ENCODE results near the gene CSF1.
A peak's percentile ranks its signal among the peaks of the same experiment; 100 is the strongest.

Gene CSF1

DNA sequence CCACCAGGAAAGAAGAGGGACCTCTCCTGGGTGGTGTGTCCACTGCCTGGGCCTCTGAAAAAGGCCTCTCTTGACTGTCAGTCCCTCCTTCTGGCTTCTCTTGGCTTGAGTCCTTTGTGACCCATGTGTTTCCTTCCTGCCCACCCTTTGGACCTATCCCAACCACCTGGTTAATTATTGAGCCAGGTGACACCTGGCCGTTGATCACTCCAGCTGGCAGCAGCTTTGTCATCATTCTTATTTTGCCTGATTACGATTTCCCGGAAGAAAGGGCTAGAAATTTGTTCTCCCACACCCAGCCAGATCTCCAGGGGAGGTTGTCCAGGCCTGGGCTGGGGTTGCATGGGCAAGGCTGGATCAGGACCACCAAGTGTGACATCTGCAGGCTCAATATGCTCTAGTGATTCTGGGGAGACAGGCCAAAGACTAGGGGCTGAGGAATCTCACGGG lies 24.8 kb downstream of the CSF1 start:
- TF ChIP-seq SUZ12 (IDR thresholded peaks at IDR 0.05; ENCODE audit: extremely low read depth, insufficient read depth, insufficient read length): no peak
- no peak for TF ChIP-seq YY1 (IDR thresholded peaks at IDR 0.05; ENCODE audit: insufficient read depth, insufficient read length)
- TF ChIP-seq ZNF274 (IDR thresholded peaks at IDR 0.05; ENCODE audit: low read depth, low read length): no peak

DNA sequence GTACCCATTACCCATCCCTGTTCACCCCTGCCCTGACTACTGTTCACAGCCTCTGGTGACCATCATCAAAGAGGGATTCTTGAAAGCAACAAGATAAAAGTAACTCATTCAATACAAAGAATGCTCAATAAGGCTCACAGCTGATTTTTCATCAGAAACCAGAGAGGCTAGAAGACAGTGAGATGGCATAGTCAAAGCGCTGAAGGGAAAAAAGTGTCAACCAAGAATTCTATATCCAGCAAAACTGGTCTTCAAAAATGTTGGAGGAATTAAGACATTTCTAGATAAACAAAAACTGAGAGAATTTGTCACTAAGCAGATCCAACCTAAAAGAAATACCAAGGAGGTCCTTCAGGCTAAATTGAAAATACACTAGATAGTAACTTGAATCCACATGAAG lies 27.1 kb downstream of the CSF1 start:
- Histone ChIP-seq H3K36me3 (ENCODE audit: insufficient read depth, insufficient read length, low read length) (no peaks in the 10 kb centered on the region), H3K4me3 (ENCODE audit: insufficient read length, low read depth) (no peak overlapping the region), H3K27me3 (ENCODE audit: insufficient read depth, insufficient read length) (no peaks in the 10 kb centered on the region), H3K4me1 (ENCODE audit: insufficient read depth, insufficient read length) (no peaks in the 10 kb centered on the region), H3K9ac (ENCODE audit: insufficient read length, low read depth) (no peak overlapping the region), H3K9me3 (ENCODE audit: insufficient read depth, low read length) (peaks cover 18% of the 10 kb centered on the region)
- TF ChIP-seq YY1 (IDR thresholded peaks at IDR 0.05; ENCODE audit: insufficient read depth, insufficient read length): no peak
- TF ChIP-seq SUZ12 (IDR thresholded peaks at IDR 0.05; ENCODE audit: extremely low read depth, insufficient read depth, insufficient read length): no peak
- TF ChIP-seq ZNF274 (IDR thresholded peaks at IDR 0.05; ENCODE audit: low read depth, low read length): no peak
- DNase-seq (ENCODE audit: low read depth, low spot score): no peak

More for the DNA sequence above, 24.8 kb downstream of the CSF1 start:
- Histone ChIP-seq H3K27me3 (ENCODE audit: insufficient read depth, insufficient read length) (no peaks in the 10 kb centered on the region), H3K9me3 (ENCODE audit: insufficient read depth, low read length) (peaks cover 18% of the 10 kb centered on the region), H3K36me3 (ENCODE audit: insufficient read depth, insufficient read length, low read length) (peaks cover 1% of the 10 kb centered on the region), H3K4me1 (ENCODE audit: insufficient read depth, insufficient read length) (peaks cover 6% of the 10 kb centered on the region), H3K9ac (ENCODE audit: insufficient read length, low read depth) (no peak overlapping the region), H3K4me3 (ENCODE audit: insufficient read length, low read depth) (no peak overlapping the region)
- DNase-seq (ENCODE audit: low read depth, low spot score): no peak

DNA sequence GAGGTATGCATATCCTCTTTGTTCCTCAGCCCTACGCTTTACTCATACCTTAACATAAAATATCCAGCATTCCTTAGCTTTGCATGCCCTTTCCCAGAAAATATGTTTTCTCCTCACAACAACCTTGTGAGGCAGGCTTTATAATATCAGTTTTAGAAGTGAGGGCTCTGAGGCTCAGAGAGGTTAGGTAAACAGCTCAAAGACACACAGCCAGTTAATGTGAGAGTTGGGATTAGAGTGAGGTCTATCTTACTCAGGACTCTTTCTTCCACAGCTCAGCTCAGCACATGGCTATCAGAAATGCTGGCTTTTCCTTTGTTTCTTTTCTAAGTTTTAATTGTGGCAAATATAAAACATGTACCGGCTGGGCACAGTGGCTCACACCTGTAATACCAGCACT lies 27.9 kb downstream of the CSF1 start:
- no peaks in the 10 kb centered on the region for H3K4me1 ChIP-seq (ENCODE audit: insufficient read depth, insufficient read length)
- no peak for DNase-seq (ENCODE audit: low read depth, low spot score)
- no peaks in the 10 kb centered on the region for H3K27me3 ChIP-seq (ENCODE audit: insufficient read depth, insufficient read length)
- H3K9ac ChIP-seq (ENCODE audit: insufficient read length, low read depth): no peak overlapping the region
- H3K36me3 ChIP-seq (ENCODE audit: insufficient read depth, insufficient read length, low read length): no peaks in the 10 kb centered on the region
- peaks cover 18% of the 10 kb centered on the region for H3K9me3 ChIP-seq (ENCODE audit: insufficient read depth, low read length)
- TF ChIP-seq SUZ12 (IDR thresholded peaks at IDR 0.05; ENCODE audit: extremely low read depth, insufficient read depth, insufficient read length): no peak
- TF ChIP-seq ZNF274 (IDR thresholded peaks at IDR 0.05; ENCODE audit: low read depth, low read length): no peak
- TF ChIP-seq YY1 (IDR thresholded peaks at IDR 0.05; ENCODE audit: insufficient read depth, insufficient read length): no peak
- H3K4me3 ChIP-seq (ENCODE audit: insufficient read length, low read depth): no peak overlapping the region

DNA sequence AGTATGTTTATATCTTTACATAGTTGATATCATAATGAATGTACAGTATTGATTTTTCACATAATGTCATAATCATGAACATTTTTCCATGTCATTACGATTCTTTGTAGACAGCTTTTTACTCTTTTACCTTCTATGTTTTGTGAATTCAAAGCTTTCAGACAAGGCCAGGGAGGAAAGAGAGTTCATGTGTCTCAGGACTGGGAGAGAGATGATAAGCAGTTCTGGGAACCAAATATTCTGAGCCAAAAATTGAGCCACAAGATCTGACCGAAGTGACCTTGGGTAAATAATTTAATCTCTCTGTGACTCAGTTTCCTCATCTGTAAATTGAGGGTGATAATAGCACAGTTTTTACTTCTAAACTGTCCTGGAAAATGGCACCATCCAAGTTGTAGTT lies 31.8 kb downstream of the CSF1 start:
- Histone ChIP-seq H3K9me3 (ENCODE audit: insufficient read depth, low read length) (peaks cover 16% of the 10 kb centered on the region), H3K27me3 (ENCODE audit: insufficient read depth, insufficient read length) (no peaks in the 10 kb centered on the region), H3K4me1 (ENCODE audit: insufficient read depth, insufficient read length) (no peaks in the 10 kb centered on the region), H3K36me3 (ENCODE audit: insufficient read depth, insufficient read length, low read length) (no peaks in the 10 kb centered on the region), H3K9ac (ENCODE audit: insufficient read length, low read depth) (no peak overlapping the region), H3K4me3 (ENCODE audit: insufficient read length, low read depth) (no peak overlapping the region)
- no peak for DNase-seq (ENCODE audit: low read depth, low spot score)
- no peak for TF ChIP-seq ZNF274 (IDR thresholded peaks at IDR 0.05; ENCODE audit: low read depth, low read length)
- no peak for TF ChIP-seq YY1 (IDR thresholded peaks at IDR 0.05; ENCODE audit: insufficient read depth, insufficient read length)
- no peak for TF ChIP-seq SUZ12 (IDR thresholded peaks at IDR 0.05; ENCODE audit: extremely low read depth, insufficient read depth, insufficient read length)

DNA sequence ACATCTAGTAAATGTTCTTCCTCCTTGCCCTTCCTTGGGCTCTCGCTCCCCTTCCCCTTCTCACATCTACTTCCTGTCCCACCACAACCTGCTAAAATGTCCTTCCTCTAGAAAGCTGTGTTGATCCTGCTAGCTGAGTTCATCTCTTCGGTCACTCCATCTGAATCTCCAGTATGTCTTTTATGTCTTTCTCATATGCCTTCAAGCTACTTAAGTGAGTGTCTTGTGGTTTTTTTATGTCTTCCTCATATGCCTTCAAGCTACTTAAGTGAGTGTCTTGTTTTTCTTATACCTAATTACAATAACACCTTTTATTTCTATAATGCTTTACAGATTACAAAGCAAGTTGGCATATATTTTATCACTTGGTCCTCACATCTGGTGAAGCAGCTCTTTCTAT lies 33.9 kb downstream of the CSF1 start:
- Histone ChIP-seq H3K27me3 (ENCODE audit: insufficient read depth, insufficient read length) (no peaks in the 10 kb centered on the region), H3K4me1 (ENCODE audit: insufficient read depth, insufficient read length) (no peaks in the 10 kb centered on the region), H3K36me3 (ENCODE audit: insufficient read depth, insufficient read length, low read length) (no peaks in the 10 kb centered on the region), H3K4me3 (ENCODE audit: insufficient read length, low read depth) (no peak overlapping the region), H3K9me3 (ENCODE audit: insufficient read depth, low read length) (no peaks in the 10 kb centered on the region), H3K9ac (ENCODE audit: insufficient read length, low read depth) (no peak overlapping the region)
- TF ChIP-seq SUZ12 (IDR thresholded peaks at IDR 0.05; ENCODE audit: extremely low read depth, insufficient read depth, insufficient read length) (no peak), ZNF274 (IDR thresholded peaks at IDR 0.05; ENCODE audit: low read depth, low read length) (no peak), YY1 (IDR thresholded peaks at IDR 0.05; ENCODE audit: insufficient read depth, insufficient read length) (no peak)
- no peak for DNase-seq (ENCODE audit: low read depth, low spot score)

DNA sequence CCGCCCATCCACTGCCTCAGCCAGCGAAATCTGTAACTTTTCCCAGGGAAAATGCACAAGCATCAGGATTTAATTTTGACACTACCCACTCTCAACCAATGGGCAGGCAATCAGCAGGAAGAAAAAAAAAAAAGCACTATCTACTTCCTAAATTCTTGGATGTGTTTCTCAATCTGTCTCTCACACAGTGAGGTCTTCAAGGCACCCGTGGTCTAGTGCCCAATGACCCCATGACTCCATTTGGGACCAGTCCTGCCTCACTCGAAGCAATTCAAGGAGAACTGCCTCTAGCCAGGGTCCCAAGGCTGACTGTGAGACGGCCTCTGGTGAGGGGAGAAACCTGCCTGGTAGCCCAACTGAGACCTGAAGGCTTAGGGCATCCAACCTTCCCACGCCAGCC lies 35.9 kb downstream of the CSF1 start:
- H3K27me3 ChIP-seq (ENCODE audit: insufficient read depth, insufficient read length): no peaks in the 10 kb centered on the region

DNA sequence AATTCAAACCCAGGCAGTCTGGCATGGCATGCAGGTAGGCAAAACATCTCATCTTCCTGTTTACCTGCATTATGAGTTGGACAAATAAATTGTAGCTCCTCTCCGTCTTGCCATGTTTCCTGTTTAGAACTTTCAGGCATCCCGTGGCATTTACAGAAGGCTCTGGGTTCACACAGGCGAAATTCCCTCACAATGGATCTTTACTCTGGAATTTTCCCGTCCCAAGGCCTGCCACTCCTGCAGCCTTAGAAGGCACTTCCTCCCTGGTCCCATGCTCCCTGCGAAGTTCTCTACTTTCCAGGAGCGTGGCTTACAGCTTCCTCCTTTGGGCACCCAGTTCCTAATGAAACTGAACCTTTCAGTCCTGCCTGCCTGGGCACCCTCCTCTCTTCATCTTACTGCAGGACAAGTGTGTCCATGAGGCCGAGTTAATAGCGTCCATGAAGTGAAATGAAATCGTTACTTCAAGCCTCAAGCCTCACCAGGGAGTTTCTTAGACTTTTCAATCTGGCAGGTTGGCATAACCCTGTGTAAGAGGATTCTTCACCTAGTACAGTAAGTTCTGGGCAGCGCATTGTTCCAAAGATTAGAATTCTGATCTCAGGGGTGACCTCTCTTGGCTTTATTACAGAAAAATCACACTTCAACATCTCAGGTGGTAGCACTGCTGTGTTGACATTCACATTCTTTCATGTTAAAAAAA lies 37.1 kb downstream of the CSF1 start:
- peak; percentile 63 for DNase-seq (ENCODE audit: low read depth, low spot score)
- no peak overlapping the region for H3K9ac ChIP-seq (ENCODE audit: insufficient read length, low read depth)
- no peak for TF ChIP-seq ZNF274 (IDR thresholded peaks at IDR 0.05; ENCODE audit: low read depth, low read length)
- TF ChIP-seq SUZ12 (IDR thresholded peaks at IDR 0.05; ENCODE audit: extremely low read depth, insufficient read depth, insufficient read length): no peak
- no peak for TF ChIP-seq YY1 (IDR thresholded peaks at IDR 0.05; ENCODE audit: insufficient read depth, insufficient read length)
- H3K4me3 ChIP-seq (ENCODE audit: insufficient read length, low read depth): no peak overlapping the region
- H3K4me1 ChIP-seq (ENCODE audit: insufficient read depth, insufficient read length): no peaks in the 10 kb centered on the region
- H3K27me3 ChIP-seq (ENCODE audit: insufficient read depth, insufficient read length): no peaks in the 10 kb centered on the region
- H3K36me3 ChIP-seq (ENCODE audit: insufficient read depth, insufficient read length, low read length): no peaks in the 10 kb centered on the region
- no peaks in the 10 kb centered on the region for H3K9me3 ChIP-seq (ENCODE audit: insufficient read depth, low read length)

More for the DNA sequence above, 35.9 kb downstream of the CSF1 start:
- Histone ChIP-seq H3K4me3 (ENCODE audit: insufficient read length, low read depth) (no peak overlapping the region), H3K4me1 (ENCODE audit: insufficient read depth, insufficient read length) (no peaks in the 10 kb centered on the region), H3K36me3 (ENCODE audit: insufficient read depth, insufficient read length, low read length) (no peaks in the 10 kb centered on the region), H3K9ac (ENCODE audit: insufficient read length, low read depth) (no peak overlapping the region), H3K9me3 (ENCODE audit: insufficient read depth, low read length) (no peaks in the 10 kb centered on the region)
- no peak for TF ChIP-seq ZNF274 (IDR thresholded peaks at IDR 0.05; ENCODE audit: low read depth, low read length)
- no peak for TF ChIP-seq SUZ12 (IDR thresholded peaks at IDR 0.05; ENCODE audit: extremely low read depth, insufficient read depth, insufficient read length)
- no peak for TF ChIP-seq YY1 (IDR thresholded peaks at IDR 0.05; ENCODE audit: insufficient read depth, insufficient read length)
- no peak for DNase-seq (ENCODE audit: low read depth, low spot score)
